ENCODE data around the gene ETDC. TPM values are rescaled to one million over a fixed set of nuclear protein-coding genes. Genes with fewer than 3 reads are reported as not detected.
A peak's percentile ranks its signal among the peaks of the same experiment; 100 is the strongest.
"Not testable (repeated sequence)": the region's sequence is repeated elsewhere in the genome, so short reads cannot be mapped to it uniquely, and the experiment has no call there.

Gene ETDC
- total and polyA plus RNA-seq, 8 donors, result not detected

- no peak overlapping the region for H3K4me3 ChIP-seq
Measured at GRCh38 chrX:135307171-135307570, 2.1 kb upstream of the ETDC start.

GRCh38 chrX:135308345-135308855, 880 bp upstream of the ETDC start:
- H3K4me1 ChIP-seq, result no peaks in the 10 kb centered on the region
- no peak for DNase-seq
- no peaks in the 10 kb centered on the region for H3K36me3 ChIP-seq
- H3K9me3 ChIP-seq, result no peaks in the 10 kb centered on the region
- H3K4me3 ChIP-seq, result no peak overlapping the region
- 14 to 56% methylated on average over 1 of the region's 1 CpG for WGBS, 2 donors
- no peak for ATAC-seq
- no peak for TF ChIP-seq CTCF (IDR thresholded peaks at IDR 0.05)
- no peak overlapping the region for H3K27ac ChIP-seq
- intact Hi-C loops (cut with DNase I), result no loop called here
- no peak for FAIRE-seq
- no peaks in the 10 kb centered on the region for H3K27me3 ChIP-seq

More at GRCh38 chrX:135307171-135307570, 2.1 kb upstream of the ETDC start:
- Histone ChIP-seq H3K4me1 (no peaks in the 10 kb centered on the region), H3K27ac (no peak overlapping the region), H3K9me3 (no peaks in the 10 kb centered on the region), H3K27me3 (no peaks in the 10 kb centered on the region), H3K36me3 (no peaks in the 10 kb centered on the region)
- no peak for TF ChIP-seq CTCF (IDR thresholded peaks at IDR 0.05)
- DNase-seq (no peak), ATAC-seq (no peak), FAIRE-seq (no peak)
- intact Hi-C loops (cut with DNase I), result no loop called here
- WGBS, 2 donors, result 85 to 90% methylated on average over 3 of the region's 3 CpGs

GRCh38 chrX:135315864-135316263, 6.6 kb downstream of the ETDC start:
- no peak for DNase-seq
- no peak overlapping the region for H3K4me3 ChIP-seq
- WGBS, 2 donors, result 87 to 100% methylated on average over 1 of the region's 1 CpG
- intact Hi-C loops (cut with DNase I), result no loop called here
- H3K27ac ChIP-seq, result no peak overlapping the region
- ATAC-seq, result no peak
- TF ChIP-seq CTCF (IDR thresholded peaks at IDR 0.05), result no peak
- H3K36me3 ChIP-seq, result no peaks in the 10 kb centered on the region
- H3K4me1 ChIP-seq, result no peaks in the 10 kb centered on the region
- FAIRE-seq, result peak; percentile 49
- no peaks in the 10 kb centered on the region for H3K9me3 ChIP-seq
- no peaks in the 10 kb centered on the region for H3K27me3 ChIP-seq

- no peak overlapping the region for H3K27ac ChIP-seq
- intact Hi-C loops (cut with DNase I), result no loop called here
- no peaks in the 10 kb centered on the region for H3K4me1 ChIP-seq
- DNase-seq, result no peak
- no peak for FAIRE-seq
- ATAC-seq, result no peak
- no peaks in the 10 kb centered on the region for H3K27me3 ChIP-seq
- H3K36me3 ChIP-seq, result no peaks in the 10 kb centered on the region
- no peak for TF ChIP-seq CTCF (IDR thresholded peaks at IDR 0.05)
- 82 to 98% methylated on average over 5 of the region's 5 CpGs for WGBS, 2 donors
- H3K4me3 ChIP-seq, result no peak overlapping the region
- no peaks in the 10 kb centered on the region for H3K9me3 ChIP-seq
Measured at GRCh38 chrX:135324463-135324862, 15.2 kb downstream of the ETDC start.

- H3K27ac ChIP-seq; H3K36me3 ChIP-seq; intact Hi-C loops (cut with DNase I); ATAC-seq; H3K4me1 ChIP-seq; FAIRE-seq; H3K9me3 ChIP-seq; H3K27me3 ChIP-seq; H3K4me3 ChIP-seq: not testable (repeated sequence)
- WGBS, 2 donors, result 91 to 99% methylated on average over 28 to 31 of the region's 32 CpGs
- DNase-seq, result peak in 1 of 6 donors; percentile 61
Measured at GRCh38 chrX:135325036-135325818, 15.9 kb downstream of the ETDC start.

Measured in pancreas (tissue), 10 donors.